A549 (cell line): ENCODE results near the gene SLC35F4. TPM values are rescaled to one million over a fixed set of nuclear protein-coding genes. Genes with fewer than 3 reads are reported as not detected.

Source experiments
- ATAC-seq, 2 experiments: fragments of 200-7000 bp in 1 of 2; fragments of >200 bp in 1 of 2; cut with Nextera tagmentation in 1 of 2; cut with Tn5 transposase in 1 of 2; 3 replicates each; pipeline versions ENCODE4 v1.8.0 to v1.9.1; 2018 to 2020; ENCODE audit warnings: mild to moderate bottlenecking in 1 of 2, moderate library complexity in 1 of 2
- CTCF ChIA-PET: fragments of 300-600 bp; sonication (Branson Sonifier 250); formaldehyde crosslinking; extraction: SDS; loops from one replicate; lab custom pipeline; 2021; ENCODE audit warnings: antibody characterized with exemption, inconsistent platforms; lab: Yijun Ruan, JAX
- POLR2A ChIA-PET: fragments of 350-600 bp; formaldehyde crosslinking; extraction: SDS; loops from one replicate; lab custom pipeline; 2021; ENCODE audit warnings: antibody characterized with exemption, inconsistent platforms; lab: Yijun Ruan, JAX
- DNase-seq, 2 experiments: peaks; one replicate each; pipeline versions ENCODE4 v3.0.0 to v3.0.0-alpha.2; 2011 to 2016; ENCODE audit warnings: low read depth in 1 of 2, low spot score in 1 of 2
- FAIRE-seq: peaks from 2 replicates; lab custom pipeline; 2011; peaks lifted over from hg19 to GRCh38; lab: Jason Lieb, UNC
- H3K27ac ChIP-seq, 2 experiments: fragments of >200 bp; sonication (Bioruptor Twin); formaldehyde crosslinking; 3 replicates each; pipeline ENCODE4 v1.5.1; 2016 to 2017
- H3K4me1 ChIP-seq: fragments of >200 bp; sonication (Bioruptor Twin); formaldehyde crosslinking; 3 replicates; pipeline ENCODE4 v1.6.1; 2016
- H3K4me2 ChIP-seq: fragments of >200 bp; sonication (Bioruptor Twin); formaldehyde crosslinking; 3 replicates; pipeline ENCODE4 v1.6.1; 2016
- H3K4me3 ChIP-seq: fragments of >200 bp; sonication (Bioruptor Twin); formaldehyde crosslinking; 3 replicates; pipeline ENCODE4 v1.5.1; 2016
- H3K9me3 ChIP-seq: fragments of >200 bp; sonication (Bioruptor Twin); formaldehyde crosslinking; 3 replicates; pipeline ENCODE4 v1.6.1; 2016
- BHLHE40 ChIP-seq: IDR thresholded peaks from 2 replicates; pipeline ENCODE4 v1.6.1; 2012; ENCODE audit warnings: low read depth, low read length, inconsistent platforms
- CBX2 ChIP-seq: fragments of 200-600 bp; sonication (generic); IDR thresholded peaks from 2 replicates; pipeline ENCODE4 v1.6.1; 2016; ENCODE audit warnings: low read depth, mild to moderate bottlenecking, borderline replicate concordance
- CEBPB ChIP-seq, 2 experiments: fragments of >200 bp in 1 of 2; sonication (Bioruptor Twin) in 1 of 2; formaldehyde crosslinking in 1 of 2; IDR thresholded peaks; 2 replicates each; pipeline ENCODE4 v1.6.1; 2012 to 2016
- EHMT2 ChIP-seq: fragments of 200-600 bp; sonication (generic); IDR thresholded peaks from 2 replicates; pipeline ENCODE4 v1.6.1; 2016; ENCODE audit warnings: antibody characterized with exemption, low read depth, mild to moderate bottlenecking, moderate library complexity
- FOXS1 ChIP-seq: fragments of 250-450 bp; sonication (Bioruptor Pico); IDR thresholded peaks from 2 replicates; pipeline ENCODE4 v1.5.0; 2020; ENCODE audit warnings: mild to moderate bottlenecking, moderate library complexity
- GATA3 ChIP-seq: IDR thresholded peaks from 2 replicates; pipeline ENCODE4 v1.6.1; 2012; ENCODE audit warnings: borderline replicate concordance
- HOXA7 ChIP-seq: fragments of 250-450 bp; sonication (Bioruptor Pico); IDR thresholded peaks from 2 replicates; pipeline ENCODE4 v1.5.0; 2020; ENCODE audit warnings: mild to moderate bottlenecking, moderate library complexity
- HOXB5 ChIP-seq: fragments of 250-450 bp; sonication (Bioruptor Pico); IDR thresholded peaks from 2 replicates; pipeline ENCODE4 v1.5.0; 2020; ENCODE audit warnings: mild to moderate bottlenecking, moderate library complexity
- JUNB ChIP-seq: fragments of >200 bp; sonication (Bioruptor Twin); formaldehyde crosslinking; IDR thresholded peaks from 2 replicates; pipeline ENCODE4 v1.6.1; 2016
- NPAS2 ChIP-seq: fragments of 250-450 bp; sonication (Bioruptor Pico); IDR thresholded peaks from 2 replicates; pipeline ENCODE4 v1.8.0; 2022; ENCODE audit warnings: mild to moderate bottlenecking, moderate library complexity, borderline replicate concordance
- POLR2A ChIP-seq: IDR thresholded peaks from 2 replicates; pipeline ENCODE4 v1.6.1; 2012; ENCODE audit warnings: mild to moderate bottlenecking, low read length
- RAD21 ChIP-seq, 2 experiments: fragments of >200 bp in 1 of 2; sonication (Bioruptor Twin) in 1 of 2; formaldehyde crosslinking in 1 of 2; IDR thresholded peaks in 1 of 2; conservative IDR thresholded peaks in 1 of 2; 2 replicates in 1 of 2; 3 replicates in 1 of 2; pipeline ENCODE4 v1.6.1; 2012 to 2018; ENCODE audit warnings: inconsistent platforms in 1 of 2
- RCOR1 ChIP-seq: fragments of 150-350 bp; IDR thresholded peaks from 2 replicates; pipeline ENCODE4 v1.6.1; 2014; ENCODE audit warnings: antibody characterized with exemption, low read length, low read depth
- RFX5 ChIP-seq: fragments of 450-650 bp; IDR thresholded peaks from 2 replicates; pipeline ENCODE4 v1.7.1; 2014; ENCODE audit warnings: antibody characterized with exemption, mild to moderate bottlenecking, moderate library complexity
- SREBF2 ChIP-seq: fragments of 450-650 bp; IDR thresholded peaks from 2 replicates; pipeline ENCODE4 v1.6.1; 2014; ENCODE audit warnings: mild to moderate bottlenecking, moderate library complexity
- TFCP2L1 ChIP-seq: fragments of 250-450 bp; sonication (Bioruptor Pico); IDR thresholded peaks from 2 replicates; pipeline ENCODE4 v1.5.0; 2021; ENCODE audit warnings: mild to moderate bottlenecking
- ZSCAN20 ChIP-seq: fragments of 250-450 bp; sonication (Bioruptor Pico); IDR thresholded peaks from 2 replicates; pipeline ENCODE4 v1.8.0; 2022; ENCODE audit warnings: mild to moderate bottlenecking, moderate library complexity
- WGBS: methylation state at CpG from one replicate; pipeline ENCODE4 v1.1.6; 2017; ENCODE audit errors: missing lambda C conversion rate; 5-methylcytosine and 5-hydroxymethylcytosine counted together
- polyA plus RNA-seq, 4 experiments: library from polyadenylated mRNA; depleted of rRNA in 3 of 4; stranded (reverse); fragments of >200 nt; fragmentation: RNase III in 1 of 4; extraction: RNeasy Plus Mini Kit Qiagen cat#74134 plus additional on column Dnase treatment in 1 of 4; gene quantifications; 2 replicates in 3 of 4; 3 replicates in 1 of 4; pipeline ENCODE4 v1.2.3, GENCODE V29; 2011 to 2017
- TF ChIP-seq, protein P1 (sequence below): fragments of 150-350 bp; IDR thresholded peaks from 2 replicates; pipeline ENCODE4 v1.6.1; 2014; ENCODE audit warnings: low read depth, mild to moderate bottlenecking, low read length
- TF ChIP-seq, protein P2 (sequence below): fragments of >200 bp; sonication (Bioruptor Twin); formaldehyde crosslinking; IDR thresholded peaks from 3 replicates; pipeline ENCODE4 v1.6.1; 2016

SLC35F4 gene
- polyA plus RNA-seq, 2 of the 4 experiments (the other 2 are of a cell fraction), result not detected

DNA sequence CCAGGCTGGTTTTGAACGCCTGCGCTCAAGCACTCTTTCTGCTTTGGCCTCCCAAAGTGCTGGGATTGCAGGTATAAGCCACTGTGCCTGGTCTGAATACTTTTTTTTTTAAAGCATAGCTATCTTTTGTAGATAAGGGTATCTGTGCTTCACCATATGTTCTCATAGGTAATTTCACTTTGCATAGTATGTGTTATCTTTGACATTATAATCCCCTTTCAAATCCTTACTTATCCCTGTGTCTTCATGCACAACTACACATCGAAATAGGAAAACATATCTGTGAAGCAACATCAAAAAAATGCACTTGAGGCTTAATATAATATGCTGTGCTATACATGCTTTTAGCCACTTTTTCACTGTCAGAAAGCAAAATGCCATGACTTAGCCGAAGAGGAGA lies 94.1 kb downstream of the SLC35F4 start:
- no peak overlapping the region for H3K27ac ChIP-seq
- FAIRE-seq (no peak), ATAC-seq (no peak), DNase-seq (no peak)
- no peaks in the 10 kb centered on the region for H3K9me3 ChIP-seq
- no peaks in the 10 kb centered on the region for H3K4me1 ChIP-seq
- H3K4me3 ChIP-seq, result no peak overlapping the region
- TF ChIP-seq NPAS2 (no peak), RFX5 (no peak), BHLHE40 (no peak)
- 57% methylated on average over 4 of the region's 4 CpGs for WGBS
- H3K4me2 ChIP-seq, result no peak overlapping the region
- CTCF ChIA-PET, result no interaction called here
- POLR2A ChIA-PET, result no interaction called here

DNA sequence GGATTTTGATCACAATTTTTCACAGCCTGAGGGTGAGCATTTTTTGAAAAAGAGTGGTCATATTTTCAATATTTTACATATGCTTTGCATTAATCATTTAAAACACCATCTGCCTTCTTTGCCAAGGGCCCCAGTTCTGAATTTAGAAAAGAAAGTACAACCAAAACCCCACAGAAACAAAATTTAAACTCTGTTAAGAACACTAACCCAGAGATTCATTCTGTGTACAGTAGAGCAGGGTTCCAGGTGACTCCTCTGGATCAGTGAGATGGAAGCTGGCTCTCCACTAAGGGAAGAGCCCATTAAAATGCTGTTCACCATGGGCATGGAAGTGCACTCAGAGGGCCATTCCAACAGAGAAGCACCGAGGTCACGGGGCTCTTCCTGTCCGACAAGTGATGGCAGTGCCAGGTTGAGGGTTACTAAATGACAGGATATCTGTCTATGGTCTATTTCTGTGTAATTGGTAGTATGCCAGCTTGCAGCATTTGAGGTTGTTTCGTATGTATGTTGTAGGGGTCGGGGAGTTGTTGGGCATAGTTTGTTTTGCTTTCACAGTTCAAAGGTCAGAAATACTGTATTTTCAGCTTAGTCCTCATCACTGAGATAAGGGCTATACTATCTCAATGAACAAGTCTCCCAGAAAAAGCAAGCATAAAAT lies 95.9 kb downstream of the SLC35F4 start:
- H3K4me2 ChIP-seq, result no peak overlapping the region
- DNase-seq (no peak), FAIRE-seq (no peak), ATAC-seq (no peak)
- H3K27ac ChIP-seq, result no peak overlapping the region
- H3K4me3 ChIP-seq, result no peak overlapping the region
- ChIA-PET CTCF (no interaction called here), POLR2A (no interaction called here)
- TF ChIP-seq RAD21 (conservative IDR thresholded peaks at IDR 0.05 in 1 of 2, IDR thresholded peaks at IDR 0.05 in 1 of 2), result no peak
- TF ChIP-seq BHLHE40, result no peak
- TF ChIP-seq, protein P1, sequence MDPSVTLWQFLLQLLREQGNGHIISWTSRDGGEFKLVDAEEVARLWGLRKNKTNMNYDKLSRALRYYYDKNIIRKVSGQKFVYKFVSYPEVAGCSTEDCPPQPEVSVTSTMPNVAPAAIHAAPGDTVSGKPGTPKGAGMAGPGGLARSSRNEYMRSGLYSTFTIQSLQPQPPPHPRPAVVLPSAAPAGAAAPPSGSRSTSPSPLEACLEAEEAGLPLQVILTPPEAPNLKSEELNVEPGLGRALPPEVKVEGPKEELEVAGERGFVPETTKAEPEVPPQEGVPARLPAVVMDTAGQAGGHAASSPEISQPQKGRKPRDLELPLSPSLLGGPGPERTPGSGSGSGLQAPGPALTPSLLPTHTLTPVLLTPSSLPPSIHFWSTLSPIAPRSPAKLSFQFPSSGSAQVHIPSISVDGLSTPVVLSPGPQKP, result no peak
- TF ChIP-seq GATA3, result no peak
- TF ChIP-seq CEBPB (IDR thresholded peaks at IDR 0.05), result no peak
- TF ChIP-seq JUNB, result no peak
- no peak for TF ChIP-seq SREBF2
- no peak for TF ChIP-seq HOXA7 (CRISPR knock-in tag)
- no peak for TF ChIP-seq RCOR1
- TF ChIP-seq EHMT2, result no peak
- no peak for TF ChIP-seq RFX5
- TF ChIP-seq HOXB5, result no peak
- TF ChIP-seq TFCP2L1, result no peak
- no peak for TF ChIP-seq CBX2
- TF ChIP-seq, protein P2, sequence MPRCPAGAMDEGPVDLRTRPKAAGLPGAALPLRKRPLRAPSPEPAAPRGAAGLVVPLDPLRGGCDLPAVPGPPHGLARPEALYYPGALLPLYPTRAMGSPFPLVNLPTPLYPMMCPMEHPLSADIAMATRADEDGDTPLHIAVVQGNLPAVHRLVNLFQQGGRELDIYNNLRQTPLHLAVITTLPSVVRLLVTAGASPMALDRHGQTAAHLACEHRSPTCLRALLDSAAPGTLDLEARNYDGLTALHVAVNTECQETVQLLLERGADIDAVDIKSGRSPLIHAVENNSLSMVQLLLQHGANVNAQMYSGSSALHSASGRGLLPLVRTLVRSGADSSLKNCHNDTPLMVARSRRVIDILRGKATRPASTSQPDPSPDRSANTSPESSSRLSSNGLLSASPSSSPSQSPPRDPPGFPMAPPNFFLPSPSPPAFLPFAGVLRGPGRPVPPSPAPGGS, result no peak
- no peak for TF ChIP-seq NPAS2
- 8% methylated on average over 5 of the region's 5 CpGs for WGBS
- no peaks in the 10 kb centered on the region for H3K4me1 ChIP-seq
- H3K9me3 ChIP-seq, result no peaks in the 10 kb centered on the region

DNA sequence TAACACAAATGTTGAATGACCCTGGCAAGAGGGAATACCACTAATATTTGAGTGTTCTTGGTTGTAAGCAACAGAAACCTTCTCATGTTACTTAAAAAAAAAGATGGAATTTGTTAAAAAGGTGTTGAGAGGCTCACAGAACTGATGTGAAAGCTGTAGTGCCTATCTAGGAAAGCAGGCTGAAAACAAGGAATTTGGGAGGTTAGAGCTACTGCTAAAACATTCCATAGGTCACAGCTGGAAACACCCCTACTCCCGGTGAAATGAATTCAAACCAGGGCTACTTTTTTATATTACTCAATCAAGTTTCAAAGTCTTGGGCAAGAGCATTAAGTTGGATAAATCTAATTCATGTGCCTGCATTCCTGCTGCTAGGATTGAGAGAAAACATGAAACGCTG lies 104.1 kb downstream of the SLC35F4 start:
- Histone ChIP-seq H3K27ac (no peak overlapping the region), H3K4me1 (no peaks in the 10 kb centered on the region), H3K4me3 (no peak overlapping the region), H3K9me3 (0 out of 3 replicates have a peak, but pooled peaks cover 4% of the 10 kb centered on the region), H3K4me2 (no peak overlapping the region)
- ChIA-PET CTCF (no interaction called here), POLR2A (no interaction called here)
- FAIRE-seq (no peak), DNase-seq (no peak), ATAC-seq (no peak)
- TF ChIP-seq FOXS1 (CRISPR knock-in tag) (no peak), JUNB (no peak), EHMT2 (no peak), POLR2A (no peak), RAD21 (conservative IDR thresholded peaks at IDR 0.05 in 1 of 2, IDR thresholded peaks at IDR 0.05 in 1 of 2) (no peak), ZSCAN20 (CRISPR knock-in tag) (no peak), RCOR1 (no peak)
- TF ChIP-seq, protein P1, result no peak
- 10% methylated on average over 2 of the region's 2 CpGs for WGBS
